KOPT-K1 (cell line): ENCODE data around the gene GUCA2A.
"Not testable (repeated sequence)": the region's sequence is repeated elsewhere in the genome, so short reads cannot be mapped to it uniquely, and the experiment has no call there.

Experiments used
- H3K27ac ChIP-seq: fragments of 200-600 bp; sonication (generic); 2 replicates; pipeline ENCODE4 v1.5.1; 2016; ENCODE audit warnings: antibody characterized with exemption, mild to moderate bottlenecking, low read depth, low read length; ENCODE audit not compliant: poor library complexity, severe bottlenecking
- H3K36me3 ChIP-seq: fragments of 200-600 bp; sonication (generic); 2 replicates; pipeline ENCODE4 v1.5.1; 2017; ENCODE audit warnings: antibody characterized with exemption, mild to moderate bottlenecking, low read length, moderate library complexity; ENCODE audit not compliant: insufficient read depth
- H3K9me3 ChIP-seq: fragments of 200-600 bp; sonication (generic); 2 replicates; pipeline ENCODE4 v1.5.1; 2017; ENCODE audit warnings: antibody characterized with exemption, low read length, mild to moderate bottlenecking; ENCODE audit not compliant: insufficient read depth, poor library complexity, severe bottlenecking

Gene GUCA2A

DNA sequence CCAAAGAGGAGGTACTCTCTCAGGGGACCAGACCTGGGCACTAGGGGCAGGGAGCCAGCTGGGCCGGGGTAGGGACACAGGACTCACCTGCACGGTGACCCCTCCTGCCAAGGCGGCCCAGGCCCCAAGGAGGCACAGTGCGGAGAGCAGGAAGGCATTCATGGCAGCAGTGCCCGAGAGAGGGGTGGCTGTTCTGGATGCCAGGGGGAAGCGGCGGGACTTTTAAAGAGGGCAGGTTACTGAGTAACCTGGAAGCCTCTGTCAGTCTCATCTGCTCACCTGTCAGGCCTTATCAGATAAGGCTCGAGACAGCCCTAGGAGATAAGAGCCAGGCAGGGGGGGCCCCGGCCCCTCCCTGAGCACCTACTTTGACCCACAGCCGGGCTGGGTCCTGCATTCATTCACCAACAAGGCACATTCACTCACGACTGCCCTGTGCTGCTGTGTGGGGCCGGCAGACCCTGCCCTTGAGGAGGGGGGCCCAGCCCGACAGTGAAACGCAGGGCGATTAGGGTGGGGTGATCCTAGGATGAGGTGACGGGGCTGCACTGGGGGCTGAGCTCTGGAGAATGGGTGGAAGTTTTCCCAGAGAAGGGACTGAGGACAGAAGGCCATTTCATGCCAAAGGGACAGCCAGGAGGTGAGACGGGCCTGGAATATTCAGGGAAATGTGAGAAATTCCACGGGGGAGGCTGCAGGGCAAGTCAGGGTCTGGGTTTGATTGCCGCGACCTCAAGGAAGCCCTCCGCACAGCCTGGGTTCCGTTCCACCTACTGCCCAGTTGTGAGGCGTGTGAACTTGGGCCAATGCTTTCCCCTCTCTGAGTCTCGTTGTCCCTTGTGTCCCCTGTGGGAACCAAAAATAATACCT lies at the start of gene GUCA2A:
Gene GUCA2A, minus strand, starts transcription at position 195 of the 870 bp plus-strand sequence. Its CDS starts 33 bp downstream, at position 162.
- H3K36me3 ChIP-seq, result no peaks in the 10 kb centered on the region
- H3K9me3 ChIP-seq, result peaks cover 18% of the 10 kb centered on the region
- H3K27ac ChIP-seq, result no peak within 1 kb of the TSS

GRCh38 chr1:42211224-42211623 lies 46.7 kb upstream of the GUCA2A start:
- H3K27ac ChIP-seq, result no peak overlapping the region
- H3K9me3 ChIP-seq, result peaks cover 54% of the 10 kb centered on the region
- peaks cover 48% of the 10 kb centered on the region for H3K36me3 ChIP-seq

DNA sequence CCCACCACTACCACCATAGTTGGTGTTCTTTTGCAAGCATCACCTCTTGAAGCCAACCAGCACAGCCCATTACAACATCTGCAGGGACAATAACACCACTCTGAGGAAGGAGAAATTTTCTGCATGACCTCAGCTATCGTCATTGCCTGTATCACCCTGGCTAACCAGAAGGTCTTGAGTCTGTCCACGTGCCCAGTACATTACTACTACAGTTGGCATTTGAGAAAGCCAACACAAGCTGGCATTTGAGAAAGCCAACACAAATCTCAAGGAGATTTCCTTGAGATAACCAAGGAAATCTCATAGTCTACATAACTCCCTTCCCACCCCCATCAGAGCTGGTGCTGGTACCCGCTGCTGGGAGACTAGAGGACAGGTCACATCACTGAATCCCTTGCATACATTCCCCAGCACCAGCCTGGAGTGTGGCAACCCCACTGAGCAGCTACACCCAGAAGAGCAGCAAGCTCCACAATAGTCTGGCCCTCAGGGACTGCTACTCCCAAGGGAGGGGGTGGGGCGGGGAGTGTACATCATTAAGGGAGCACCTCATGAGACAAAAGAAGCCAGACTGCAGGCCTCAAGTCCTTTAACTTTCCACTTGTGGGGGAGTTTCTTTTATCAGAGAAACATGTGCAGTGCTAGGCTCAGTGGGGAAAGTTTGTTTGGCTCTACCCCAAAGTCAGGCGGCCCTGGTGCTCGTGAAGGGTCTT lies 46.0 kb upstream of the GUCA2A start:
- Histone ChIP-seq H3K9me3 (peaks cover 54% of the 10 kb centered on the region), H3K27ac (no peak overlapping the region), H3K36me3 (peaks cover 55% of the 10 kb centered on the region)

- Histone ChIP-seq H3K27ac (no peak overlapping the region), H3K9me3 (peaks cover 50% of the 10 kb centered on the region), H3K36me3 (peaks cover 61% of the 10 kb centered on the region)
Observed at GRCh38 chr1:42209526-42210251, 45.1 kb upstream of the GUCA2A start.

DNA sequence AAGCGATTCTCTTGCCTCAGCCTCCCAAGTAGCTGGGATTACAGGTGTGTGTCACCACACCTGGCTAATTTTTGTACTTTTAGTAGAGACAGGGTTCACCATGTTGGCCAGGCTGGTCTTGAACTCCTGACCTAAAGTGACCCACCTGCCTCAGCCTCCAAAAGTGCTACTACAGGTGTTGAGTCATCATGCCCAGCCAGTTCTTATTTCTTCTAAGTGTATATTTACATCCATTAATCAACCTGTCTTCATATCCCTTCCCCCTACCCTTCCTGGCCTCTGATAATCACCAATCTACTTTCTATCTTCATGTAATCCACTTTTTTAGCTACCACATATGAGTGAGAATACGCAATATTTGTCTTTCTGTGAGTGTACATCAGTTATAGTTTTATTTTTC lies 42.4 kb upstream of the GUCA2A start:
- not testable (repeated sequence) for H3K27ac ChIP-seq
- Histone ChIP-seq H3K9me3 (peaks cover 50% of the 10 kb centered on the region), H3K36me3 (peaks cover 67% of the 10 kb centered on the region)

- Histone ChIP-seq H3K27ac (no peak overlapping the region), H3K36me3 (peaks cover 63% of the 10 kb centered on the region), H3K9me3 (peaks cover 50% of the 10 kb centered on the region)
Observed at GRCh38 chr1:42206164-42206563, 41.6 kb upstream of the GUCA2A start.

- H3K27ac ChIP-seq, result no peak overlapping the region
Observed at GRCh38 chr1:42201986-42202385, 37.4 kb upstream of the GUCA2A start.

DNA sequence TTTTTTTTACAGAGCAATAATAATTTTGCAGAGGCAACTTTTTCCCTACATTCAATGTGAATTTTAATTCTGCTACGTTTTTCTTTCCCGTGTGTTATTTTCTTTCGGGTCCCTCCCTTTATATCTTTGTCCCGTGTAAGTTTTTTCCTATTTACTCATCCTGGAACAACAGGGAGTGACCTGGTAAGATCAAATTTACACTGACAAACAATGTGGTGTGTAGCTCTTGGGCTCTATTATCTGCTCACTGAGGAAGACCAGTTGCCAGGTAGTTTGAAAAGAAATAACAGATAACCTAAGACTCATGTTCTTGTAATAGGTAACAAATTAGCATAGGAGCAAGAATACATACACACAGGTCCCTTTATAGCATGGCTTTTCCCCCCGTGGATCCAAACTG lies 33.7 kb upstream of the GUCA2A start:
- peaks cover 14% of the 10 kb centered on the region for H3K9me3 ChIP-seq
- H3K36me3 ChIP-seq, result peaks cover 88% of the 10 kb centered on the region
- H3K27ac ChIP-seq, result no peak overlapping the region

More at GRCh38 chr1:42201986-42202385, 37.4 kb upstream of the GUCA2A start:
- Histone ChIP-seq H3K36me3 (peaks cover 84% of the 10 kb centered on the region), H3K9me3 (peaks cover 26% of the 10 kb centered on the region)

- H3K9me3 ChIP-seq, result no peaks in the 10 kb centered on the region
- peaks cover 81% of the 10 kb centered on the region for H3K36me3 ChIP-seq
Observed at GRCh38 chr1:42195841-42196240, 31.3 kb upstream of the GUCA2A start.

DNA sequence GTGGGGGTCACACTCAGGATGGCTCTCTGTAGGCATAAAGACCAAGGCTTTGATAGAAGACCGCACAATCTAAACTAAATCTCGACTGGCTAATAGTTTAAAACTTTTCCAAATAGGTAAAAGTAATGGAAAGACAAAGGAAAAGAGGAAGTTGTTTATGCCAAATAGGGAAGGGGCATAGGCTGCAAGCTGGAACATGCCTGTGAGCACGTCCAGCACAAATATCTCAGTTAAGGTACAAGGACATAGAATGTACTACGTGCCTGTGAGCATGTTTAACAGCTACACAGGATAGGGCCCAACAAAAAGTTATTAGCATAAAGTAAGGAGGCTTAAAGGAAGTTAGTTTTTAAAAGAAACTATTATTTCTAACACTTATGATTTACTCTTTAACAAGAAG lies 27.6 kb upstream of the GUCA2A start:
- Histone ChIP-seq H3K9me3 (no peaks in the 10 kb centered on the region), H3K36me3 (peaks cover 84% of the 10 kb centered on the region), H3K27ac (no peak overlapping the region)

More at GRCh38 chr1:42195841-42196240, 31.3 kb upstream of the GUCA2A start:
- no peak overlapping the region for H3K27ac ChIP-seq

DNA sequence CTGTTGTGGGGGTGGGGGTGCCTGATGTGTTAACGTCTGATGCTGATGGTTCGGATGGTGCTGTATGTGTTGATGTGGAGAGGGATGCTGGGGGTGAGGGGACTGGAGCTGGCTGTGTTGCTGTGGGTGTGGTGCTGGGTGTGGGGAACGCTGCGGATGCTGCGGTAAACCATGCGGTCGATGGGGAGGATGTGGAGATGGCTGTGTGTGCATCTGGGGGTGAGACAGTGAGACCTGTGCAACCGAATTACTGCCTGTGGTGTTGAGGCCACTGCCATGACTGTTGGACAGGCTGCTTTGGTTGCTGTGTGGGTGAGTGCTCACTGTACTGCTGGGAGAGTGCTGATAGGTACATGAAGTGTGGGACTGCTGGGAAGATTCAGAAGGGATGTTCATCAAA lies 26.8 kb upstream of the GUCA2A start:
- no peaks in the 10 kb centered on the region for H3K9me3 ChIP-seq
- no peak overlapping the region for H3K27ac ChIP-seq
- H3K36me3 ChIP-seq, result peaks cover 84% of the 10 kb centered on the region

- Histone ChIP-seq H3K9me3 (no peaks in the 10 kb centered on the region), H3K27ac (no peak overlapping the region), H3K36me3 (peaks cover 83% of the 10 kb centered on the region)
Observed at GRCh38 chr1:42189931-42190853, 25.6 kb upstream of the GUCA2A start.

GRCh38 chr1:42186152-42186551 lies 21.6 kb upstream of the GUCA2A start:
- Histone ChIP-seq H3K36me3 (peaks cover 87% of the 10 kb centered on the region), H3K9me3 (no peaks in the 10 kb centered on the region), H3K27ac (no peak overlapping the region)

GRCh38 chr1:42184616-42185015 lies 20.1 kb upstream of the GUCA2A start:
- Histone ChIP-seq H3K9me3 (no peaks in the 10 kb centered on the region), H3K36me3 (peaks cover 86% of the 10 kb centered on the region), H3K27ac (no peak overlapping the region)
